ENCODE results near the gene OR52K2.

DNA sequence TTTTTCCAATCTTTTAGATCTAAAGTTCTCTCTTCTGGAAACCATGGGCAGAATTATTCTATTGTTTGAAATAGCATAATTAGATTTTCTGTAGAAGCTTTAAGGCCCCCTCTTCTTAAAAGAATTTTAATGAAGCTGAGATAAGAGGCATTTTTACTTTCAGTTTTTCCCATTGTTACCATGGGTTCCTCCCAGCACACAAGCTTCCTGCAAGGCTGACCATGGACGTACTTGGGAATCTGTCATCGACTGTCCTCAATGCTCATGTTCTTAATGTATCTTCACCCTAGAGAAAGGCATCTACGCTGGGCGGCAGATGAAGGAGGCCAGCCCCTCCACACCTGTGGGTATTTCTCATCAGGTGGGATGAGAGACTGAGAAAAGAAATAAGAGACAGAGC lies 11.1 kb downstream of the OR52K2 start:
- TF ChIP-seq EZH2 (IDR thresholded peaks at IDR 0.05; ENCODE audit: borderline replicate concordance, low read length) = no peak
- TF ChIP-seq, protein P1, sequence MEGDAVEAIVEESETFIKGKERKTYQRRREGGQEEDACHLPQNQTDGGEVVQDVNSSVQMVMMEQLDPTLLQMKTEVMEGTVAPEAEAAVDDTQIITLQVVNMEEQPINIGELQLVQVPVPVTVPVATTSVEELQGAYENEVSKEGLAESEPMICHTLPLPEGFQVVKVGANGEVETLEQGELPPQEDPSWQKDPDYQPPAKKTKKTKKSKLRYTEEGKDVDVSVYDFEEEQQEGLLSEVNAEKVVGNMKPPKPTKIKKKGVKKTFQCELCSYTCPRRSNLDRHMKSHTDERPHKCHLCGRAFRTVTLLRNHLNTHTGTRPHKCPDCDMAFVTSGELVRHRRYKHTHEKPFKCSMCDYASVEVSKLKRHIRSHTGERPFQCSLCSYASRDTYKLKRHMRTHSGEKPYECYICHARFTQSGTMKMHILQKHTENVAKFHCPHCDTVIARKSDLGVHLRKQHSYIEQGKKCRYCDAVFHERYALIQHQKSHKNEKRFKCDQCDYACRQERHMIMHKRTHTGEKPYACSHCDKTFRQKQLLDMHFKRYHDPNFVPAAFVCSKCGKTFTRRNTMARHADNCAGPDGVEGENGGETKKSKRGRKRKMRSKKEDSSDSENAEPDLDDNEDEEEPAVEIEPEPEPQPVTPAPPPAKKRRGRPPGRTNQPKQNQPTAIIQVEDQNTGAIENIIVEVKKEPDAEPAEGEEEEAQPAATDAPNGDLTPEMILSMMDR (conservative IDR thresholded peaks at IDR 0.05 in 1 of 2, IDR thresholded peaks at IDR 0.05 in 1 of 2; ENCODE audit: extremely low read depth in 1 of 2, insufficient read depth in 1 of 2, low read depth in 1 of 2, low read length in 2 of 2) = no peak
